Duodenal mucosa (tissue), 2 donors: ENCODE data around the gene EPS8.

Source experiments
- H3K27ac ChIP-seq: one replicate; pipeline ENCODE4 v1.7.0; 2013; ENCODE audit warnings: low read depth, low read length
- H3K27me3 ChIP-seq, 2 donors: one replicate each; pipeline ENCODE4 v1.7.0; 2013; ENCODE audit warnings: low read length in 2 of 2, control low read depth in 1 of 2; ENCODE audit not compliant: insufficient read depth in 2 of 2, control insufficient read depth in 1 of 2
- H3K36me3 ChIP-seq, 2 donors: one replicate each; pipeline ENCODE4 v1.7.0; 2013; ENCODE audit warnings: low read length in 2 of 2, control low read depth in 1 of 2; ENCODE audit not compliant: insufficient read depth in 2 of 2, control insufficient read depth in 1 of 2
- H3K4me1 ChIP-seq, 2 donors: one replicate each; pipeline ENCODE4 v1.7.0; 2013; ENCODE audit warnings: low read length in 2 of 2, control low read depth in 1 of 2; ENCODE audit not compliant: insufficient read depth in 2 of 2, control insufficient read depth in 1 of 2
- H3K4me3 ChIP-seq, 2 donors: one replicate each; pipeline ENCODE4 v1.7.0; 2013; ENCODE audit warnings: low read length in 2 of 2, low read depth in 1 of 2
- H3K9ac ChIP-seq, 2 donors: one replicate each; pipeline ENCODE4 v1.7.0; 2013; ENCODE audit warnings: low read length in 2 of 2, low read depth in 1 of 2
- H3K9me3 ChIP-seq, 2 donors: one replicate each; pipeline ENCODE4 v1.7.0; 2013; ENCODE audit warnings: low read length in 2 of 2, control low read depth in 1 of 2; ENCODE audit not compliant: control insufficient read depth in 1 of 2

The EPS8 gene

GRCh38 chr12:15823360-15824128 lies 34.4 kb upstream of the EPS8 start:
- Histone ChIP-seq H3K9ac (no peak overlapping the region), H3K27me3 (no peaks in the 10 kb centered on the region), H3K4me1 (peaks cover 5 to 15% of the 10 kb centered on the region in 2 donors), H3K4me3 (no peak overlapping the region), H3K27ac (no peak overlapping the region), H3K36me3 (no peaks in the 10 kb centered on the region), H3K9me3 (no peaks in the 10 kb centered on the region)

- H3K36me3 ChIP-seq = no peaks in the 10 kb centered on the region
Measured at GRCh38 chr12:15819644-15820437, 30.7 kb upstream of the EPS8 start.

GRCh38 chr12:15818418-15818817 lies 29.2 kb upstream of the EPS8 start:
- Histone ChIP-seq H3K27me3 (no peaks in the 10 kb centered on the region), H3K4me3 (no peak overlapping the region), H3K9me3 (peaks cover 3 to 6% of the 10 kb centered on the region in 2 donors), H3K9ac (no peak overlapping the region), H3K4me1 (peaks cover 5 to 8% of the 10 kb centered on the region in 2 donors), H3K36me3 (no peaks in the 10 kb centered on the region), H3K27ac (no peak overlapping the region)

More at GRCh38 chr12:15819644-15820437, 30.7 kb upstream of the EPS8 start:
- Histone ChIP-seq H3K9me3 (peaks cover 3 to 6% of the 10 kb centered on the region in 2 donors), H3K4me3 (no peak overlapping the region), H3K9ac (no peak overlapping the region), H3K4me1 (peaks cover 5 to 8% of the 10 kb centered on the region in 2 donors), H3K27ac (no peak overlapping the region), H3K27me3 (no peaks in the 10 kb centered on the region)

DNA sequence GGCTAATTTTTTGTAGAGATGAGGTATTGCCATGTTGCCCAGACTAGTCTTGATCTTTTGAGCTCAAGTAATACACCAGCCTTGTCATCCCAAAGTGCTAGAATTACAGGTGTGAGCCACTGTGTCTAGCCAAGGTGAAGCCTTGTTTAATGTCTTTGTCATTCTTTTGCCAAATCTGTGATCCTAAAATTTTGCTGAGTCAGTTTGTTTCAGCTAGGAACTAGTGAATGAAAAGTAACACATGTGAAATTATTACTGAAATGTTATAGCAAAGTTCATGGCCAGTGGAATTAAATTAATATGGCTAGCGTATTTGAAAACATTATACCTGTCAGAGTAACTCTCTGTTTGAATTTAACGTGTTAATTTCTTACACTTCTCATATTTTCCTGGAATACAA lies 26.5 kb upstream of the EPS8 start:
- Histone ChIP-seq H3K4me3 (no peak overlapping the region), H3K27ac (no peak overlapping the region), H3K9me3 (peaks cover 3 to 6% of the 10 kb centered on the region in 2 donors), H3K36me3 (no peaks in the 10 kb centered on the region), H3K27me3 (no peaks in the 10 kb centered on the region), H3K4me1 (peaks cover 5 to 8% of the 10 kb centered on the region in 2 donors), H3K9ac (no peak overlapping the region)

GRCh38 chr12:15811214-15812127 lies 22.3 kb upstream of the EPS8 start:
- no peak overlapping the region for H3K9ac ChIP-seq
- no peak overlapping the region for H3K27ac ChIP-seq
- no peaks in the 10 kb centered on the region for H3K27me3 ChIP-seq
- H3K4me3 ChIP-seq = no peak overlapping the region
- no peaks in the 10 kb centered on the region for H3K9me3 ChIP-seq
- H3K36me3 ChIP-seq = no peaks in the 10 kb centered on the region
- peaks cover 2 to 4% of the 10 kb centered on the region in 2 donors for H3K4me1 ChIP-seq

- H3K4me3 ChIP-seq = no peak overlapping the region
- no peak overlapping the region for H3K27ac ChIP-seq
- H3K9ac ChIP-seq = no peak overlapping the region
- H3K36me3 ChIP-seq = no peaks in the 10 kb centered on the region
- H3K4me1 ChIP-seq = peaks cover 2 to 4% of the 10 kb centered on the region in 2 donors
- H3K9me3 ChIP-seq = no peaks in the 10 kb centered on the region
- no peaks in the 10 kb centered on the region for H3K27me3 ChIP-seq
Measured at GRCh38 chr12:15808652-15809051, 19.5 kb upstream of the EPS8 start.

GRCh38 chr12:15808250-15808649 lies 19.1 kb upstream of the EPS8 start:
- peaks cover 2 to 4% of the 10 kb centered on the region in 2 donors for H3K4me1 ChIP-seq
- H3K27ac ChIP-seq = no peak overlapping the region
- H3K9ac ChIP-seq = no peak overlapping the region
- H3K27me3 ChIP-seq = no peaks in the 10 kb centered on the region
- H3K36me3 ChIP-seq = no peaks in the 10 kb centered on the region
- no peaks in the 10 kb centered on the region for H3K9me3 ChIP-seq
- no peak overlapping the region for H3K4me3 ChIP-seq

DNA sequence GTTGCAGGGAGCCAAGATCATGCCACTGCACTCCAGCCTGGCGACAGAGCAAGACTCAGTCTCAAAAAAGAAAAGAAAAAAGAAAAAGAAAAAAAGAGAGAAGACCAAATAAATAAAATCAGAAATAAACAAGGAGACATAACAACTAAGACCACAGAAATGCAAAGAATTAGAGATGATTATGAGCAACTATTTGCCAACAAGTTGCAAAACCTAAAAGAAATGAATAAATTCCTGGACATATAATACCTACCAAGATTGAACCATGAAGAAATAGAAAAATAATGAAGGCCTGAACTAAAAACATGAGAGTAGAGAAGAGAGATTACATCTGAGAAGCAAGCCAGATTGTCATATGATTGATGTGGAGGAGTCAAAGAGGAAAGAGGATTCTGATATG lies 17.6 kb upstream of the EPS8 start:
- Histone ChIP-seq H3K9me3 (no peaks in the 10 kb centered on the region), H3K4me1 (peaks cover 2 to 4% of the 10 kb centered on the region in 2 donors), H3K27me3 (no peaks in the 10 kb centered on the region), H3K36me3 (no peaks in the 10 kb centered on the region), H3K4me3 (no peak overlapping the region), H3K9ac (no peak overlapping the region), H3K27ac (no peak overlapping the region)

DNA sequence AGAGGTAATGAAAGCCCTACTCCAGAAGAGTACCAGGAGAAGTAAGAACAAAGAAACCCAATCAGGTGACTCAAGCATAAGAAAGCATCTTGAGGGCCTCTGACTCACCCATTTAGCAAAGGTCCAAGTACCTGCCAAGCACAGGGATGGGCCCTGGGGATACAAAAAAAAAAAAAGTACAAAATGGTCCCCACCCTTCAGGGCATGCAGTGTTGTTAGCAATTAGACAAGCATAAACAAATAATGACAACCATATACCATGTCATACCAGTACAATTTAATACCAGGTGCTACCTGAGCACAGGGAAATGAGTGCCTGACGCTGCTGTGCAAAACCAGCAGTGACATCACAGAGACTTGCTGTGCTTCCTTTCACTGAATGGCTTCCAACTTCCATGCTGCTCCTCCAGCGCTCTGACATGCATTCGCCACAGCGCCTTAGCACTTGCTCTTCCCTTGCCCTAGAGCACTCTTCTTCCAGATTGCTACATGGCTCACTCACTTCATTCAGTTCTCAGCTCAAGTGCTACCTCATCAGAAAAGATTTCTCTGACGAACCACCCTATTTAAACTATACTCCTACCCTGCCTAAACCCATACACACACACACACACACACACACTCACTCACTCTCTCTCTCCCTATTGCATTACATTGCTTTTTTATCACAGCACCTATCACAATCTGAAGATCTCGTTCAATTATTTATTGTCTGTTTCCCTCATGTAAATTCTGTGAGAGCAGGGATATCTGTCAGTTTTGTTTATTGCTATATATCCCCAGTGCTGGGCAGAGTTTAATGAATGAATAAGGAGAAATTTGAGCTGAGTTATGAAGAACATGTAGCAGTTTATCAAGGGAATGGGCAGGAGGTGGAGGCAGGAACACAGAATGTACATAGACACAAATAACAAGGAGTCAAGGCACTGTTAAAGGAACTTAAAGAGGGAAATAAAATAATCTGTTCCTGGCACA lies 12.9 kb upstream of the EPS8 start:
- Histone ChIP-seq H3K36me3 (no peaks in the 10 kb centered on the region), H3K9ac (no peak overlapping the region), H3K27me3 (no peaks in the 10 kb centered on the region), H3K4me3 (no peak overlapping the region), H3K9me3 (no peaks in the 10 kb centered on the region), H3K27ac (no peak overlapping the region), H3K4me1 (peaks cover 4 to 14% of the 10 kb centered on the region in 2 donors)
